Right cardiac atrium (tissue), 5 donors: ENCODE measurements around the gene CSMD2. TPM values are rescaled to one million over a fixed set of nuclear protein-coding genes. Genes with fewer than 3 reads are reported as not detected.

Source experiments
- ATAC-seq, 2 donors: fragments of 200-7000 bp; cut with Tn5 transposase; one replicate each; pipeline versions ENCODE4 v1.8.0 to v1.9.1; 2020; ENCODE audit warnings: moderate library complexity in 2 of 2, mild to moderate bottlenecking in 1 of 2
- DNase-seq, 3 donors: peaks; one replicate each; pipeline ENCODE4 v3.0.0-alpha.2; 2020
- H3K27ac ChIP-seq: one replicate; pipeline ENCODE4 v1.5.1; 2013; ENCODE audit warnings: mild to moderate bottlenecking, low read length, control low read depth, moderate library complexity
- H3K27me3 ChIP-seq: one replicate; pipeline ENCODE4 v1.6.1; 2013; ENCODE audit not compliant: control insufficient read depth, insufficient read depth
- H3K4me1 ChIP-seq: one replicate; pipeline ENCODE4 v1.6.1; 2013; ENCODE audit warnings: low read length; ENCODE audit not compliant: control insufficient read depth, insufficient read depth
- H3K4me3 ChIP-seq: one replicate; pipeline ENCODE4 v1.5.1; 2013; ENCODE audit warnings: low read length, control low read depth
- H3K9me3 ChIP-seq: one replicate; pipeline ENCODE4 v1.6.1; 2013; ENCODE audit warnings: low read length; ENCODE audit not compliant: control insufficient read depth
- WGBS: extraction: QIAGEN DNeasy Blood & Tissue Kit; methylation state at CpG from one replicate; pipeline ENCODE4 v1.1.7; 2013; 5-methylcytosine and 5-hydroxymethylcytosine counted together
- intact Hi-C, 4 donors: fragments of 100-400 bp; cut with DNase I; formaldehyde crosslinking; loops; one replicate each; pipeline versions ENCODE4 v1.11.0 to v1.14.0; 2022 to 2023
- polyA plus RNA-seq: library from polyadenylated mRNA; stranded (reverse); fragments of 200-250 nt; gene quantifications from one replicate; pipeline ENCODE4 v1.2.3, GENCODE V29; 2013
- total RNA-seq, 4 donors: library from RNA; stranded (reverse); fragmentation: NEBNext Ultra II Directional; extraction: Animal tissue kit (Norgen Biotek cat#: 25700); gene quantifications; one replicate each; pipeline ENCODE4 v1.2.1, GENCODE V29; 2021
- donor health status: healthy with polysubstance abuse.
- donor health status: DM: no; HTN: yes; CAD: no.
- donor health status: DM: no; HTN: no; CAD: no.
- donor health status: DM: no; HTN: yes; CAD: no; lungs with severe emphysema.
- donor health status: DM: yes; HTN: yes; CAD: no.

The CSMD2 gene
- total and polyA plus RNA-seq, 5 donors: 0.11 to 0.59 (median 0.38) TPM

- Histone ChIP-seq H3K27ac (no peak overlapping the region), H3K27me3 (no peaks in the 10 kb centered on the region), H3K4me3 (no peak overlapping the region), H3K4me1 (no peaks in the 10 kb centered on the region), H3K9me3 (no peaks in the 10 kb centered on the region)
- 61% methylated on average over 4 of the region's 4 CpGs for WGBS
- DNase-seq: no peak
- ATAC-seq: no peak
- intact Hi-C loops: no loop called here
These were observed 316.7 kb downstream of the CSMD2 start for GRCh38 chr1:33848205-33848937.

- Histone ChIP-seq H3K27ac (no peak overlapping the region), H3K4me1 (no peaks in the 10 kb centered on the region), H3K9me3 (no peaks in the 10 kb centered on the region), H3K27me3 (no peaks in the 10 kb centered on the region), H3K4me3 (no peak overlapping the region)
- WGBS: 88% methylated on average over 8 of the region's 8 CpGs
- ATAC-seq (no peak), DNase-seq (peak in 1 of 3 donors; percentile 38)
- intact Hi-C loops: no loop called here
These were observed 318.2 kb downstream of the CSMD2 start for GRCh38 chr1:33846861-33847260.

GRCh38 chr1:33844166-33844565 lies 320.9 kb downstream of the CSMD2 start:
- Histone ChIP-seq H3K27ac (no peak overlapping the region), H3K27me3 (no peaks in the 10 kb centered on the region), H3K4me3 (no peak overlapping the region), H3K4me1 (no peaks in the 10 kb centered on the region), H3K9me3 (no peaks in the 10 kb centered on the region)
- DNase-seq (no peak), ATAC-seq (no peak)
- whole genome bisulfite sequencing: 69% methylated on average over 5 of the region's 5 CpGs
- intact Hi-C loops: no loop called here

GRCh38 chr1:33842348-33842747 lies 322.7 kb downstream of the CSMD2 start:
- Histone ChIP-seq H3K27me3 (no peaks in the 10 kb centered on the region), H3K9me3 (no peaks in the 10 kb centered on the region), H3K27ac (no peak overlapping the region), H3K4me3 (no peak overlapping the region), H3K4me1 (no peaks in the 10 kb centered on the region)
- 84% methylated on average over 5 of the region's 5 CpGs for WGBS
- no peak for ATAC-seq
- intact Hi-C loops: no loop called here
- DNase-seq: no peak

GRCh38 chr1:33841494-33841893 lies 323.5 kb downstream of the CSMD2 start:
- Histone ChIP-seq H3K4me3 (no peak overlapping the region), H3K27ac (no peak overlapping the region), H3K4me1 (no peaks in the 10 kb centered on the region), H3K9me3 (no peaks in the 10 kb centered on the region), H3K27me3 (no peaks in the 10 kb centered on the region)
- ATAC-seq (no peak), DNase-seq (no peak)
- 57% methylated on average over 1 of the region's 1 CpG for WGBS
- intact Hi-C loops: no loop called here

DNA sequence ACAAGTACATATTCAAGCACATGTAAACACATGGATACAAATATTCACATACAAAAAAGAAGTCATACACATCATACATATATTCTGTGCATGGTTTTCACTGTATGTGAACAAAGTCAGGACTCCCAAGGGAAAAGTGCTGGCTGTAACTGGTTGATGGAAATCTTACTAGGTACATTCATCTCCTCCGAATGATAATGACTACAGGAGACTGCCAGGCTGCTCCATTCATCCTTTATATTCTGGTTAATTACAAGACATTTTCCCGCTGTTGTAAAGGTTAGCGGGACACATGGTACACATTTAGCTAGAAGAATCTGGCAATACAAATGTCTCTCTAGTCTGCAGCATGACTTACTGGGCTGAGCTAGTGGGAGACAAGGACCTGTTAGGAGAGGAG lies 327.4 kb downstream of the CSMD2 start:
- ATAC-seq (no peak), DNase-seq (no peak)
- Histone ChIP-seq H3K4me1 (no peaks in the 10 kb centered on the region), H3K27me3 (no peaks in the 10 kb centered on the region), H3K27ac (no peak overlapping the region), H3K9me3 (no peaks in the 10 kb centered on the region), H3K4me3 (no peak overlapping the region)
- WGBS: 87% methylated on average over 3 of the region's 3 CpGs
- intact Hi-C loops: no loop called here

- H3K9me3 ChIP-seq: no peaks in the 10 kb centered on the region
- ATAC-seq (no peak), DNase-seq (no peak)
- 90% methylated on average over 4 of the region's 4 CpGs for WGBS
- H3K4me1 ChIP-seq: no peaks in the 10 kb centered on the region
- no peaks in the 10 kb centered on the region for H3K27me3 ChIP-seq
- intact Hi-C loops: no loop called here
- no peak overlapping the region for H3K27ac ChIP-seq
- H3K4me3 ChIP-seq: no peak overlapping the region
These were observed 328.1 kb downstream of the CSMD2 start for GRCh38 chr1:33836911-33837310.

DNA sequence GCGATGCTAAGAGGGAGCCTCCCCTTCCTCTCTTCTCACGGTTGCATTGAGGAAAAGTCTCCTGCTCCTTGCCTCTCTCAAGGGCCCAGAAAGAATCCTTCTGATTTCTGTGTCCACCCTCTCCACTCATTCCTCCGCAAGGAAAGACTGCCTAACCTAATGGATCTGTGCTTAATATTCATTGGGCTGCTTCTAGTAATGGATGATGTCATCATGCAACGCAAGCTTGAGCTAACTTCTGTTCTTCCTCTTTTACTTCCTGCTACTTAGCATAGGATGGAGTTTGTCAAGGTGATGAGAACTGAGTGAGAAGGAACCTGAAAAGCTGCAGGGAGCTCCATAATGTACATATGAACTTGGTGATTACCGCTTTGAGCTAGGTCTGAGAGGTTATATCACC lies 336.4 kb downstream of the CSMD2 start:
- DNase-seq: no peak
- intact Hi-C loops: no loop called here
- no peak overlapping the region for H3K4me3 ChIP-seq
- H3K4me1 ChIP-seq: no peaks in the 10 kb centered on the region
- no peak overlapping the region for H3K27ac ChIP-seq
- WGBS: 84% methylated on average over 5 of the region's 5 CpGs
- no peak for ATAC-seq
- no peaks in the 10 kb centered on the region for H3K27me3 ChIP-seq
- no peaks in the 10 kb centered on the region for H3K9me3 ChIP-seq

DNA sequence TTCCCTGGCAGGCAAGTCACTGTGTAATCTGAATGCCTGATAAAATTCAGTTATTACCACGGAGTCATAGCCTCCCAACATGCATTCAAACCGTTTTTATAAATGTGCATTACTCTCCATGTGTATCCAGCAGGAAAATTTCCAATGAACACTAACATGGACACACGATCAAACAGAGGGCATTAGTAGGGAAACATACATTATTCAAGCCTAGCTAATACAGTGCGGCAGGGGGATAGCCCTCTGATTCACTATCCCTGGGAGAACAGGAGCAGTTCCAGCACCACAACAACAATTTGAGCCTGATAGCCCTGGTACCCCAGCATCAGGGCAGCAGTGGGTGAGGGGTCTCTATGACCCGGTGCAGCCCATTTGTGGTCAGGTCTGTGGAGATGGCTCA lies 337.0 kb downstream of the CSMD2 start:
- no peaks in the 10 kb centered on the region for H3K9me3 ChIP-seq

DNA sequence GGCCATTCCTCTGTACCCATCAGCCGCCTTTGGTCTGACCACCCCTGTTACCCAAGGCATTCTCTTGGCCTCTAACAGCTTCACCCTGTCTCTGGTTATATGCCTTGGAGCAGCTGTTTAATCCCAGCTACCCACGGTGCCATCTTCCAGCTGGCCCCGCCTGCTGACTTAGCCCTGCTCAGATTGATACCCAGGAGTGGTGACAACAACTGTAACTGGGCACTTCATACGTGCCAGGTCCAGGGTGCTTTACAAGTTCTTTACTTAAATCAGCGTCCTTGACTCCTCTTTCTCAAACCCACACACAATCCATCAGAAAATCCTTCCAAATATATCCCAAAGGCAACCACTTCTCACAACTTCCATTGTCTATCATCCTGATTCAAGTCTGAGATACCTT lies 338.3 kb downstream of the CSMD2 start:
- H3K27me3 ChIP-seq: no peaks in the 10 kb centered on the region
- H3K9me3 ChIP-seq: no peaks in the 10 kb centered on the region
- no peaks in the 10 kb centered on the region for H3K4me1 ChIP-seq
- intact Hi-C loops: no loop called here
- H3K4me3 ChIP-seq: no peak overlapping the region
- no peak for ATAC-seq
- 87% methylated on average over 5 of the region's 5 CpGs for WGBS
- H3K27ac ChIP-seq: no peak overlapping the region
- no peak for DNase-seq

More for the DNA sequence above, 337.0 kb downstream of the CSMD2 start:
- Histone ChIP-seq H3K27me3 (no peaks in the 10 kb centered on the region), H3K4me1 (no peaks in the 10 kb centered on the region), H3K4me3 (no peak overlapping the region), H3K27ac (no peak overlapping the region)
- DNase-seq: no peak
- intact Hi-C loops: no loop called here
- WGBS: 48% methylated on average over 5 of the region's 5 CpGs
- no peak for ATAC-seq

DNA sequence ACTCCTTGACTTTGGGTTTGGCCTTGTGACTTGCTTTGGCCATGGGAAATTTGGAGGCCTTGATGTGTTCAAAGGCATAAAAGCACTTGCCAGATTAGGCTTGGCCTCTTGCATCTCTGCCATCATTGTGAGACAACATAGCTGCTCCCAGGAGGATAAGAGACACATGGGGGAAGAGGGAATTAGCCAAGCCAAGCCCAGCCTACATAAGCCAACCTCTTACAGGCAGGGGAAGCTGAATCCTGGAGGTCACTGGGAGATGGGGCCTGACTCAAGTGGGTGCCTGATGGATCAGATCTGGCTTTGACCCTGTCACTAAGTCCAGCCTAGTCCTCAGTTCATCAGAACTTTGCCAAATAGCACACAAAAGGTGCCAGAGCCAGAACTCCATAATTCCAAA lies 338.7 kb downstream of the CSMD2 start:
- H3K27ac ChIP-seq: no peak overlapping the region
- no peak for DNase-seq
- ATAC-seq: no peak
- no peaks in the 10 kb centered on the region for H3K27me3 ChIP-seq
- intact Hi-C loops: no loop called here
- no peaks in the 10 kb centered on the region for H3K4me1 ChIP-seq
- no peak overlapping the region for H3K4me3 ChIP-seq
- H3K9me3 ChIP-seq: no peaks in the 10 kb centered on the region

- Histone ChIP-seq H3K27me3 (no peaks in the 10 kb centered on the region), H3K27ac (no peak overlapping the region), H3K9me3 (no peaks in the 10 kb centered on the region), H3K4me3 (no peak overlapping the region), H3K4me1 (no peaks in the 10 kb centered on the region)
- intact Hi-C loops: no loop called here
- ATAC-seq (no peak), DNase-seq (no peak)
- 81% methylated on average over 10 of the region's 10 CpGs for WGBS
These were observed 339.5 kb downstream of the CSMD2 start for GRCh38 chr1:33825506-33825905.
